Measurements from ENCODE around the gene ZNF79.
A peak's percentile ranks its signal among the peaks of the same experiment; 100 is the strongest.
"Not testable (repeated sequence)": the region's sequence is repeated elsewhere in the genome, so short reads cannot be mapped to it uniquely, and the experiment has no call there.

The ZNF79 gene

GRCh38 chr9:127455324-127455992 is 31.3 kb downstream of the ZNF79 start:
- DNase-seq (ENCODE audit: low spot score): peak; percentile 25

- DNase-seq (ENCODE audit: low spot score): no peak
These were observed 33.2 kb downstream of the ZNF79 start for GRCh38 chr9:127457191-127457878.

- DNase-seq (ENCODE audit: low spot score): no peak
These were observed 34.7 kb downstream of the ZNF79 start for GRCh38 chr9:127458921-127459320.

DNA sequence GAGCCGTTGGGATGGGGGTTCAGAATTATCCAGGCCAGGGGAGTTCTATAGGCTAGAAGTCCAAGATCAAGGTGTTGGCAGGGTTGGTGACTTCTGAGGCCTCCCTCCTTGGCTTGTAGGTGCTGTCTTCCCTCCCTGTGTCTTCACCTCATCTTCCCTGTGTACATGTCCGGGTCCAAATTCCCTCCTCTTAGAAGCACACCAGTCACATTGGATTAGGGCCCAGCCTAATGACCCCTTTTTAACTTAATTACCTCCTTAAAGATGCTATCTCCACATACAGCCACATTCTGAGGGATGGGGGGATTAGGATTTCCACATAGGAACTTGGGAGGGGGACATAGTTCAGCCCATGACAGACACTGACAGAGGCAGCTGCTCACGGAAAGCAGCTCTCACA is 39.2 kb downstream of the ZNF79 start:
- DNase-seq (ENCODE audit: low spot score): no peak

DNA sequence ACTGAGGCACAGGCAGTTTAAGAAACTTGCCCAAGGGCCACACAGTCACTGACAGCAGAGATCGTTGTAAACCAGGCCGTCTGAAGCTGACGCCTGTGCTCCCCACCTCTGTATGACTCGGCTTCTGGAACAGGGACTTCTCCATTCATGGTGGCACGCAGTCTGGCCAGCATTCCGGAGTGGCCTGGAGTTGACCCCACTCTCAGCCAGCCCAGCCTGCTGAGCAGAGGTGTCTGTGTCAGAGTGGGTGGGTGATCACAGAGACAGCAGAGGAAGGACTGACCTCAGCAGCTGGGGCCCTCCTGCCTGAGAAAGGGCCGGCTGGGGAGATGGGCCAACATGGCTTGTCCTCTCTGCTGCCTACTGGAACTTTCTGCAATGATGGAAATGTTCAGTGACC is 39.7 kb downstream of the ZNF79 start:
- no peak for DNase-seq (ENCODE audit: low spot score)

DNA sequence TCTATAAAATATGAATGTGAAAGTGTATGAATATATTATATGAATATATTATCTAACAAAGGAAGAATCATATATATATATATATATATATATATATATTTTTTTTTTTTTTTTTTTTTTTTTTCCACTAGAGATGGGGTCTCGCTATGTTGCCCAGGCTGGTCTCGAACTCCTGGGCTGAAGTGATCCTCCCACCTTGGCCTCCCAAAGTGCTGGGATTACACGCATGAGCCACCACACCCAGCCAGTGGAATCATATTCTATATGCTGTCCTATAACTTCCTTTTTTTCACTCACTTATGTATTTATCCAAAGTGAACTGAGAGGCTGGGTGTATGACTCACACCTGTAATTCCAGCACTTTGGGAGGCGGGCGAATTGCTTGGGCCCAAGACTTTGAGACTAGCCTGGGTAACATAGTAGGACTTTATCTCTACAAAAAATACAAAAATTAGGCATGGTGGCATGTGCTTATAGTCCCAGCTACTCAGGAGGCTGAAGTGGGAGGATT is 42.3 kb downstream of the ZNF79 start:
- DNase-seq (ENCODE audit: low spot score): not testable (repeated sequence)

- DNase-seq (ENCODE audit: low spot score): no peak
These were observed 43.4 kb downstream of the ZNF79 start for GRCh38 chr9:127467621-127468020.

DNA sequence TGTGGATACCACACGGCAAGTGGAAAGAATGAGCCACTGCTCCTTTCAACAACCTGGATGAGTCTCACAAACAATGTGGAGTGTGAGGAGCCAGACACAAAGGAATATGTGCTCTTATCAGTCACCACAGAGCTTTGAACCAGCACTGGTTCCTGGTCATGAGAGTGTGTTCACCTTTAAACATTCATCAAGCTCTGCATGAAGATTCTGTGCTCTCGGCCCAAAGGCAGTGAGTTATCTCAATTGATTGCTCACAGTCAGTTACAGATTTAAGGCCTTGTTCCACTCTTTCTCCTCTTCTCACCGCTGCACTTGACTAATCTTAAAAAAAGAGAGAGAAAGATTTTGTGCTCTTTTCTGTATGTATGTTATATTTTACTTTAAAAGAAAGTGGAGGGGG is 46.5 kb downstream of the ZNF79 start:
- DNase-seq (ENCODE audit: low spot score): no peak

- DNase-seq (ENCODE audit: low spot score): no peak
These were observed 49.3 kb downstream of the ZNF79 start for GRCh38 chr9:127473501-127473900.

GRCh38 chr9:127473932-127474331 is 49.8 kb downstream of the ZNF79 start:
- no peak for DNase-seq (ENCODE audit: low spot score)

GRCh38 chr9:127474592-127474991 is 50.4 kb downstream of the ZNF79 start:
- no peak for DNase-seq (ENCODE audit: low spot score)

GRCh38 chr9:127479507-127480081 is 55.4 kb downstream of the ZNF79 start:
- DNase-seq (ENCODE audit: low spot score): no peak

DNA sequence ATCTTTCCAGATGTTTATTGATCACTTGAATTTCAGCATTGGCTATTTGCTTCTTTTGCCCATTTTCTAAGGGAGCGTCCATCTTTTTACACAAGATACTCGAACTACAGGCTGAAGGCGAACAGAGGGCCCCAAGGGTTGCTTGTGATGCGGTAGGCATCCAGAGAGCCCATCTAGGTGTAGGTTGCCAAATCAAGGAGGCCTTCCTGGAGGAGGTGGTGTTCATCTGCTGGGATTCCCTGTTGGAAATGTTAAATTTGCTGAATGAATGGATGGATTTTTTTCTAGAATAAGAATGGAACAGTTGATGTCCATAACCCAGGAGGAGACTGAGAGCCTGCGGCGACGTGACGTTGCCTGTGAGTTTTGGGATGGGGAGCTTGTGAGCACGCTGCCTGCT is 58.5 kb downstream of the ZNF79 start:
- DNase-seq (ENCODE audit: low spot score): no peak

DNA sequence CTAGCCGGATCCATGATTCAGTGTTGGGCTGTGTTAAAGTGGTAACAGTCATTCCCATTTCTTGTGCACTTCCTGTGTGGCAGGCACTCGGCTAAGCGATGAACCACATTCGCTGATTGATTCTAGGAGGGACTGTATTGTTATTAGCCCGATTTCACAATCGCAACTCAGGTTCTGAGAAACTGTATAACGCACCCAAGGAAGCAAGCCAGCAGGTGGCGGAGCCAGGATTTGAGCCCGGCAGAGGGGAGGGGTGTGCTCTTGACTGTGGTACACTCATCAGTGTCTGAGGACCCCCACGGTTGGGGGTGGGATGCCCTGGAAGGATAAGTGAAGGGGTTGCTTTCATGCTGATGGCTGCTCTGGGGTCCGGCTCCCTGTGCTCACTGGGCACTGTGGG is 61.8 kb downstream of the ZNF79 start:
- no peak for DNase-seq (ENCODE audit: low spot score)

DNA sequence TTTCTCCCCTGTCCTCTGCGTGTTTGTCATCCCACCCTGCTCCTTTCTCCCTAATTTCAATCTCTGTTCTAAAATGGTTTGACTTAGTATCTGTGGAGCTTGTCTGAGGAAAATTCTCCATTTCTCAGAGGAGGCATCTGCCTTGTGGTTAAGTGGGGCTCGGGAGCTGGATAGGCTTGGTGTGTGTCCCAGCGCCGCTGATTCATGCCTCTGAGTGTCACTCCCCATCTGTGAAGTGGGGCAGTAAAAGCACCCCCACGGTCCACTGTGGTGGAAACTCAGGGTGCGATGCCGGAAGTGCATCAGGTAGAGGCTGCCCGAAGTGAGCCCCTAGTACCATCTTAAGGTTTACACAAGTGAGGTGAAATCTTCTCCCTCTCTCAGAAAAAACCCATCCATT is 64.8 kb downstream of the ZNF79 start:
- no peak for DNase-seq (ENCODE audit: low spot score)

DNA sequence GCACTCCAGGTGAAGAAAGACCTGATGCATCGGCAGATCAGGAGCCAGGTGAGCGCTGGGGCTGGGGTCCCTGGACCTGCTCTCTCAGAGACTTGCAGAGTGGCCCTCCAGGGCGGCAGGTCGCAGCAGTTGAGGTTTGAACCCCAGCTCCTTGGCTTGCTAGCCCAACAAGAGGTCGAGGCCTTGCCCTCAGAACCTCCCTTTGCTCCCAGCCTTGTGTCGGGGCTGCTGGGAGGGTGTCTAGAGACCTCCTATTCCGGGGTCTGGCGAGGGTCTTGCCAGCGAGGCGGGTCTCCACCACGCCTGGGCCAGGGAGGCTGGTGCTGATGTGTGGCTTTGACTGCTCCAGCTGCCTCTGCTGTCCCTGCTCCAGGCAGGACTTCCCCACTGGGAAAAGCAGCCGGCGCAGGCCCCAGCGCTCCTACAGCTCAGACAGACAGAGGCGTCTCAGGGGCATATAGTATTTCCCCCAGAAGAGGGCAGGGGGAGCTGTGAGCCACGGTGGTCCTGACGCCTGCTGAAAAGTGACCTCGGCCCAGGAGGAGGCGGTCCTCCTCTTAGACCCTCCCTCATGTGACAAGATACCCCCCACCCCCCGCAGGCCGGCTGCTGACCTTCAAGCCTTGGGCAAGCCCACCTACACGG is 65.4 kb downstream of the ZNF79 start:
- no peak for DNase-seq (ENCODE audit: low spot score)

- DNase-seq (ENCODE audit: low spot score): no peak
These were observed 66.5 kb downstream of the ZNF79 start for GRCh38 chr9:127490535-127491230.

DNA sequence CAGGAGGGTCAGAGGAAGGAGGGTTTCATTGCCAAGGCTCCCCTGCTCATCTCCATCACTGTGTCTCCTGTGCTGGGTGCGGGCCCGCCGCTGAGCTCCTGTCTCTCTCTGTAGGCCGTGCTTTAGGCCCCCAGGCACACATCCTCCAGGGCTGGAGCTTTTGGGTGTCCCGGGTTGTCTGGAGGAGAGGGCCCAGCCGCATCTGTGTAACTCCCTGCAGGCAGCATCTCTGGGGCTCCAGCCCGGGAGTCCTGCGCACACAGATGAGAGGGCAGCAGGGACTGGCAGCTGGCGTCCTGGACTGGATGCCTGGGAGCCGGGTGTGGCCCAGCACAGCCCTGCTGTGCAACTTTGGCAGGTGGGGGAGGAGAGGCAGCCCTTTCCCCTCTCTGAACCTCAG is 67.3 kb downstream of the ZNF79 start:
- no peak for DNase-seq (ENCODE audit: low spot score)

GRCh38 chr9:127492616-127493015 is 68.4 kb downstream of the ZNF79 start:
- no peak for DNase-seq (ENCODE audit: low spot score)

- peak; percentile 16 for DNase-seq (ENCODE audit: low spot score)
These were observed 69.6 kb downstream of the ZNF79 start for GRCh38 chr9:127493592-127494303.

DNA sequence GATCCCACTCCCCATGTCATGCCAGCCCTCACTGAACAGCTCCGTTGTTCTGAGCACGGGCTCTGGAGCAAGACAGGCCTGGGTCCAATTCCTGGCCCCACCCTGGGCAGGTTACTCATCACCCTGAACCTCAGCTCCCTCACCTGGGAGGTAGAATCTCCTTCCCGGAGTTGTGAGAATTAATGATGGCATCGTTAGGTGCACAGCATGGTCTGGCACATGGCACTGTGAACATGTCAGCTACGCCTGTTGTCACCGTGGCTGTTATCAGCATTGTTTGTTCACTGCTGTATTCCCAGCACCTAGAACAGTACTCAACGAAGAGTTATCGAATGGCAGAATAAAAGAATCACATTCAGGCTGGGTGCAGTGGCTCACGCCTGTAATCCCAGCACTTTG is 70.1 kb downstream of the ZNF79 start:
- DNase-seq (ENCODE audit: low spot score): no peak

Measured in pons (tissue), 1 donor.